HG02852 (cell line): Measurements from ENCODE around the gene MEX3A.

ENCODE experiments used
- ATAC-seq: cut with Tn5 transposase; IDR thresholded peaks from one replicate; pipeline ENCODE4 v1.9.1; 2021; ENCODE audit warnings: mild to moderate bottlenecking, moderate library complexity; ENCODE audit not compliant: unreplicated experiment

The MEX3A gene

GRCh38 chr1:156104065-156104810, 22.0 kb upstream of the MEX3A start:
- no peak for ATAC-seq

GRCh38 chr1:156103521-156103947, 21.3 kb upstream of the MEX3A start:
- no peak for ATAC-seq

GRCh38 chr1:156102633-156103511, 20.6 kb upstream of the MEX3A start:
- no peak for ATAC-seq

GRCh38 chr1:156101880-156102279, 19.6 kb upstream of the MEX3A start:
- ATAC-seq, result no peak

GRCh38 chr1:156100205-156100995, 18.1 kb upstream of the MEX3A start:
- no peak for ATAC-seq

- ATAC-seq, result no peak
Observed at GRCh38 chr1:156099282-156099681, 17.0 kb upstream of the MEX3A start.

GRCh38 chr1:156098784-156099183, 16.5 kb upstream of the MEX3A start:
- no peak for ATAC-seq

- no peak for ATAC-seq
Observed at GRCh38 chr1:156097499-156098178, 15.4 kb upstream of the MEX3A start.

GRCh38 chr1:156096640-156097391, 14.6 kb upstream of the MEX3A start:
- ATAC-seq, result peak; percentile 60

GRCh38 chr1:156095906-156096508, 13.7 kb upstream of the MEX3A start:
- ATAC-seq, result no peak

- ATAC-seq, result no peak
Observed at GRCh38 chr1:156091610-156092009, 9.3 kb upstream of the MEX3A start.

- ATAC-seq, result no peak
Observed at GRCh38 chr1:156090840-156091188, 8.5 kb upstream of the MEX3A start.

- ATAC-seq, result no peak
Observed at GRCh38 chr1:156090138-156090839, 8.0 kb upstream of the MEX3A start.

- ATAC-seq, result no peak
Observed at GRCh38 chr1:156089704-156090103, 7.4 kb upstream of the MEX3A start.

GRCh38 chr1:156086256-156086662, 4.0 kb upstream of the MEX3A start:
- ATAC-seq, result no peak

- ATAC-seq, result no peak
Observed at GRCh38 chr1:156083800-156084790, 1.8 kb upstream of the MEX3A start.

GRCh38 chr1:156081917-156082308, 352 bp downstream of the MEX3A start:
- ATAC-seq, result no peak
